Esophagus squamous epithelium (tissue), 5 donors: ENCODE results near the gene PLCH2. TPM values are rescaled to one million over a fixed set of nuclear protein-coding genes. Genes with fewer than 3 reads are reported as not detected.

Source experiments
- DNase-seq: peaks from one replicate; lab custom pipeline; 2025; lab: John Stamatoyannopoulos, UW
- H3K27ac ChIP-seq, 4 donors: fragments of 200-600 bp; sonication (generic); one replicate each; pipeline ENCODE4 v1.5.1; 2016 to 2019; ENCODE audit warnings: mild to moderate bottlenecking in 1 of 4
- H3K27me3 ChIP-seq, 4 donors: fragments of 200-600 bp; sonication (generic); 1 replicate in 3 of 4; 2 replicates in 1 of 4; pipeline versions ENCODE4 v1.5.1 to v1.6.0; 2017 to 2021; ENCODE audit warnings: antibody characterized with exemption in 1 of 4
- H3K36me3 ChIP-seq, 3 donors: fragments of 200-600 bp; sonication (generic); one replicate each; pipeline ENCODE4 v1.5.1; 2016 to 2019
- H3K4me1 ChIP-seq, 3 donors: fragments of 200-600 bp; sonication (generic); one replicate each; pipeline ENCODE4 v1.5.1; 2017 to 2019
- H3K4me3 ChIP-seq, 4 donors: fragments of 200-600 bp; sonication (generic); 1 replicate in 3 of 4; 2 replicates in 1 of 4; pipeline ENCODE4 v1.5.1; 2016 to 2019; ENCODE audit warnings: mild to moderate bottlenecking in 2 of 4, moderate library complexity in 1 of 4
- H3K9me3 ChIP-seq, 3 donors: fragments of 200-600 bp; sonication (generic); one replicate each; pipeline ENCODE4 v1.5.1; 2016 to 2019
- POLR2A ChIP-seq, 4 donors: fragments of 450-650 bp; IDR thresholded peaks; one replicate each; pipeline ENCODE4 v1.6.1; 2017; ENCODE audit warnings: antibody characterized with exemption in 4 of 4, mild to moderate bottlenecking in 4 of 4, moderate library complexity in 3 of 4
- WGBS, 2 donors: methylation state at CpG; one replicate each; pipeline ENCODE4 v1.1.5; 2018; 5-methylcytosine and 5-hydroxymethylcytosine counted together
- intact Hi-C: fragments of 100-400 bp; cut with DNase I; formaldehyde crosslinking; loops from one replicate; pipeline ENCODE4 v1.15.0; 2022
- total RNA-seq, 4 donors: library from RNA; depleted of rRNA; stranded (reverse); fragments of >200 nt; gene quantifications; one replicate each; pipeline ENCODE4 v1.1.0, GENCODE V29; 2016
- TF ChIP-seq, protein P1 (sequence below), 6 experiments: fragments of 450-650 bp in 4 of 6; fragments of 200-600 bp in 2 of 6; sonication (generic) in 2 of 6; IDR thresholded peaks; one replicate each; pipeline ENCODE4 v1.5.1; 2016 to 2019; ENCODE audit warnings: antibody characterized with exemption in 6 of 6, mild to moderate bottlenecking in 4 of 6, moderate library complexity in 4 of 6
- donor health status: DM: yes; HTN: yes; CAD: no.

The PLCH2 gene
- total RNA-seq, 4 donors from 2014 or later, result 26.1 to 34.3 (median 31.5) TPM

DNA sequence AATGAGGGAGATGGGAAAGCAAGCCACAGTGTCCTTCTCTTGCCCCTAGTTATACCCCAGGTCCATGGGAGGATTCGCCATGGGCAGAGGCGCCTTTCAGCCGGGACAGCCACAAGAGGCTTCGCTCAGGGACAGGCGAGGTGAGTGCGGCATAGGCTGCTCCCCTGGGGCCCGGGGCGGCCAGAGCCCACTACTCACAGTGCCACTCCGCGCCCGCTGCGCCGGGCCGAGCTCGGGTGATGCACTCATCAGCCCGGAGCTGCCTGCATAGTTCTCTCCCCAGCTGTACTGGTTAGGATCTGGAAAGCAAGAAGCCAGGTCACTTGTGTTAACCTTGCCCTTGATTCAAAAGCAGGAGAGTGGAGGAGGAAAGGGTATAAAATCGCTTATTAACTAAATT lies 41.9 kb downstream of the PLCH2 start:
- 60 to 83% methylated on average over 1 of the region's 17 CpGs for WGBS, 2 donors
- Histone ChIP-seq H3K4me1 (peaks cover 0 to 2% (median 0%) of the 10 kb centered on the region in 3 donors), H3K9me3 (no peaks in the 10 kb centered on the region), H3K27ac (no peak overlapping the region), H3K27me3 (no peaks in the 10 kb centered on the region), H3K4me3 (no peak overlapping the region), H3K36me3 (peaks cover 70 to 95% (median 79%) of the 10 kb centered on the region in 3 donors)
- TF ChIP-seq, protein P1, sequence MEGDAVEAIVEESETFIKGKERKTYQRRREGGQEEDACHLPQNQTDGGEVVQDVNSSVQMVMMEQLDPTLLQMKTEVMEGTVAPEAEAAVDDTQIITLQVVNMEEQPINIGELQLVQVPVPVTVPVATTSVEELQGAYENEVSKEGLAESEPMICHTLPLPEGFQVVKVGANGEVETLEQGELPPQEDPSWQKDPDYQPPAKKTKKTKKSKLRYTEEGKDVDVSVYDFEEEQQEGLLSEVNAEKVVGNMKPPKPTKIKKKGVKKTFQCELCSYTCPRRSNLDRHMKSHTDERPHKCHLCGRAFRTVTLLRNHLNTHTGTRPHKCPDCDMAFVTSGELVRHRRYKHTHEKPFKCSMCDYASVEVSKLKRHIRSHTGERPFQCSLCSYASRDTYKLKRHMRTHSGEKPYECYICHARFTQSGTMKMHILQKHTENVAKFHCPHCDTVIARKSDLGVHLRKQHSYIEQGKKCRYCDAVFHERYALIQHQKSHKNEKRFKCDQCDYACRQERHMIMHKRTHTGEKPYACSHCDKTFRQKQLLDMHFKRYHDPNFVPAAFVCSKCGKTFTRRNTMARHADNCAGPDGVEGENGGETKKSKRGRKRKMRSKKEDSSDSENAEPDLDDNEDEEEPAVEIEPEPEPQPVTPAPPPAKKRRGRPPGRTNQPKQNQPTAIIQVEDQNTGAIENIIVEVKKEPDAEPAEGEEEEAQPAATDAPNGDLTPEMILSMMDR (IDR thresholded peaks at IDR 0.05), result no peak
- TF ChIP-seq POLR2A (IDR thresholded peaks at IDR 0.05), result no peak
- intact Hi-C loops, result no loop called here
- DNase-seq, result no peak

DNA sequence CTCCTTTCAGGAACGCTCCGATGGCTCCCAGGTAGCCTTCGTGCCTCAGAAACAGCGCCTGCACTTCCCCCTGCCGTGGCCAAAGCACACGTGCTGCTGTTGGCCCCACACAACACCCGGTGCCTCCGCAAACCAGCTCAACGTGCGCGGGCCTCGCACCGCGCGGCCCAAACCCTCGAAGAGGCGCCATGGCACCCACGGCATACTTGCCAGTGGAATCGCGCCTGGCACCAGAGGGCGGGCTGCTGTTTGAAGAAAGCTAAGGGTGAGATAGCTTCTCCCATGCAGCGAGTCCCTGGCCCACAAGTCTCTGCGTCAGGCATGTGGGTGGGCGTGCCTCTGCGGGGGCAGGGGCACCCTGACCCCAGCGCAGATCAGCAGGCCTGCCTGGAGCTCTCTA lies 42.4 kb downstream of the PLCH2 start:
- 91% methylated on average over 7 of the region's 26 CpGs; no CpG with 5 or more reads in 1 of the 2 donors for WGBS, 2 donors

DNA sequence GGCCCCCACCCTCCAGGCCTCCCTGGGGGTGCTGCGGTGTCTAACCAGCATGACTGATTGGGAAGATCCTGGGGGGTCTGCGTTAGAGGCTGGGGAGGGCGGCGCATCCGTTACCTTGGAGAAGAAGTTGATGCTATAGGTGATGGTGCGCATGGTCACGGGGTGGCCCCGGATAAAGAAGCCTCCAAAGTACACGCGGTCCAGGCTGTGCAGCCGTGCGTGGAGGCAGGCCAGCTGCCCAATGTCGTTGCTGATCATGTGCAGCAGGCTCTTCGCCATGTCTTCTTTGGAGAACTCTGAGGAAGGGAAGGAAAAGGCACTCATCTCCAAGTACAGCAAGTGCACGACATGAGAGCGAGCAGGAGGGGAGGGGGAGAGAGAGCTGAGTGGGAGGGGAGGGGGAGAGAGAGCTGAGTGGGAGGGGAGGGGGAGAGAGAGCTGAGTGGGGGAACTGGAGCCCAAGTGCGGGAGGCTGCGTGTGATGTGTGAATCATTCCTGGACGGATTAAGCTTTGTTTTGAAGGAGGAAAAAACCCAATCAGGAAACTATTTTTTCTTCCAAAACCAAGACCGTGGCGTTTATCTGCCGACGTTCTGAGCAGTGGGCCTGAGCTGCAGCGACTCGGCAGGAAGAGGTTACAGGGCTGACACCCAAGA lies 43.1 kb downstream of the PLCH2 start:
- Histone ChIP-seq H3K4me3 (no peak overlapping the region), H3K9me3 (no peaks in the 10 kb centered on the region), H3K4me1 (peaks cover 8 to 14% (median 12%) of the 10 kb centered on the region in 3 donors), H3K27ac (no peak overlapping the region), H3K36me3 (peaks cover 58 to 83% (median 67%) of the 10 kb centered on the region in 3 donors), H3K27me3 (no peaks in the 10 kb centered on the region)
- 86 to 87% methylated on average over 22 of the region's 25 CpGs for WGBS, 2 donors
- no peak for DNase-seq
- intact Hi-C loops, result no loop called here
- no peak for TF ChIP-seq POLR2A (IDR thresholded peaks at IDR 0.05)
- TF ChIP-seq, protein P1 (IDR thresholded peaks at IDR 0.05), result no peak

More for the DNA sequence above, 42.4 kb downstream of the PLCH2 start:
- peaks cover 3 to 7% (median 6%) of the 10 kb centered on the region in 3 donors for H3K4me1 ChIP-seq
- no peak overlapping the region for H3K4me3 ChIP-seq
- H3K9me3 ChIP-seq, result no peaks in the 10 kb centered on the region
- no peaks in the 10 kb centered on the region for H3K27me3 ChIP-seq
- H3K36me3 ChIP-seq, result peaks cover 64 to 89% (median 73%) of the 10 kb centered on the region in 3 donors
- intact Hi-C loops, result no loop called here
- no peak overlapping the region for H3K27ac ChIP-seq
- no peak for DNase-seq
- TF ChIP-seq, protein P1 (IDR thresholded peaks at IDR 0.05), result no peak
- no peak for TF ChIP-seq POLR2A (IDR thresholded peaks at IDR 0.05)

DNA sequence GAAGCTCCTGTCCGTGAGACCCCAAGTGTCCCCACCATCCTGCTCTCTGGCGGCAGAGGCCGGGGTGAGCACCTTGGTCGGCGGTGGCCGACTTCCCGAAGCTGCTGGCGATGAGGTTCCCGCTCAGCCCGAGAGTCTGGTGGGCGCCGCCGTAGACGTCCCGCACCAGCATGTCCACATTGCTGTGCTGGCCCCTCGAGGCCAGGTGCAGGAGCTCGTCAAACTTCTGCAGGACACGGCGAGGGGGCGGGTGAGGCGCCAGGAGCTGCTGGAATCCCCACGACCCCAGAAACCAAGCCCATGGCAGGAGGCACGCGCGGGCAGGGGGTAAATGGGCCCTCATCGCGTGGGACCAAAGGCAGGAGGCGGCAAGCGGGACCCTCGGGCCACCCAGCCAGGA lies 43.6 kb downstream of the PLCH2 start:
- peaks cover 8 to 19% (median 18%) of the 10 kb centered on the region in 3 donors for H3K4me1 ChIP-seq
- no peaks in the 10 kb centered on the region for H3K9me3 ChIP-seq
- H3K27me3 ChIP-seq, result no peaks in the 10 kb centered on the region
- H3K36me3 ChIP-seq, result peaks cover 57 to 77% (median 63%) of the 10 kb centered on the region in 3 donors
- H3K27ac ChIP-seq, result no peak overlapping the region
- DNase-seq, result no peak
- no peak overlapping the region for H3K4me3 ChIP-seq
- intact Hi-C loops, result no loop called here
- no peak for TF ChIP-seq POLR2A (IDR thresholded peaks at IDR 0.05)
- TF ChIP-seq, protein P1 (IDR thresholded peaks at IDR 0.05), result no peak
- 97% methylated on average over 4 of the region's 30 CpGs; no CpG with 5 or more reads in 1 of the 2 donors for WGBS, 2 donors

- no peak overlapping the region for H3K4me3 ChIP-seq
- DNase-seq, result no peak
- peaks cover 57 to 72% (median 58%) of the 10 kb centered on the region in 3 donors for H3K36me3 ChIP-seq
- TF ChIP-seq POLR2A (IDR thresholded peaks at IDR 0.05), result no peak
- TF ChIP-seq, protein P1 (IDR thresholded peaks at IDR 0.05), result no peak
- H3K27ac ChIP-seq, result no peak overlapping the region
- WGBS, 2 donors, result 92 to 95% methylated on average over 3 to 4 of the region's 20 CpGs
- H3K27me3 ChIP-seq, result no peaks in the 10 kb centered on the region
- H3K9me3 ChIP-seq, result no peaks in the 10 kb centered on the region
- H3K4me1 ChIP-seq, result peaks cover 11 to 24% (median 22%) of the 10 kb centered on the region in 3 donors
- intact Hi-C loops, result no loop called here
These were observed 44.1 kb downstream of the PLCH2 start for GRCh38 chr1:2520206-2520605.
